Sigmoid colon (tissue), 4 donors: ENCODE data around the gene KDM6A.

Experiments
- POLR2A ChIP-seq, 2 donors: fragments of 450-650 bp; IDR thresholded peaks; one replicate each; pipeline ENCODE4 v1.6.1; 2016; ENCODE audit warnings: antibody characterized with exemption in 2 of 2, mild to moderate bottlenecking in 2 of 2, moderate library complexity in 2 of 2
- POLR2AphosphoS5 ChIP-seq, 4 donors: sonication (generic); formaldehyde crosslinking; IDR thresholded peaks; one replicate each; pipeline ENCODE4 v1.6.1; 2017; ENCODE audit warnings: antibody characterized with exemption in 4 of 4
- TF ChIP-seq, protein P1 (sequence below), 4 experiments: fragments of 450-650 bp in 3 of 4; fragments of 200-600 bp in 1 of 4; IDR thresholded peaks; one replicate each; pipeline ENCODE4 v1.5.1; 2016 to 2019; ENCODE audit warnings: antibody characterized with exemption in 4 of 4, mild to moderate bottlenecking in 3 of 4, moderate library complexity in 2 of 4

- no peak for TF ChIP-seq POLR2A (IDR thresholded peaks at IDR 0.05)
- TF ChIP-seq, protein P1, sequence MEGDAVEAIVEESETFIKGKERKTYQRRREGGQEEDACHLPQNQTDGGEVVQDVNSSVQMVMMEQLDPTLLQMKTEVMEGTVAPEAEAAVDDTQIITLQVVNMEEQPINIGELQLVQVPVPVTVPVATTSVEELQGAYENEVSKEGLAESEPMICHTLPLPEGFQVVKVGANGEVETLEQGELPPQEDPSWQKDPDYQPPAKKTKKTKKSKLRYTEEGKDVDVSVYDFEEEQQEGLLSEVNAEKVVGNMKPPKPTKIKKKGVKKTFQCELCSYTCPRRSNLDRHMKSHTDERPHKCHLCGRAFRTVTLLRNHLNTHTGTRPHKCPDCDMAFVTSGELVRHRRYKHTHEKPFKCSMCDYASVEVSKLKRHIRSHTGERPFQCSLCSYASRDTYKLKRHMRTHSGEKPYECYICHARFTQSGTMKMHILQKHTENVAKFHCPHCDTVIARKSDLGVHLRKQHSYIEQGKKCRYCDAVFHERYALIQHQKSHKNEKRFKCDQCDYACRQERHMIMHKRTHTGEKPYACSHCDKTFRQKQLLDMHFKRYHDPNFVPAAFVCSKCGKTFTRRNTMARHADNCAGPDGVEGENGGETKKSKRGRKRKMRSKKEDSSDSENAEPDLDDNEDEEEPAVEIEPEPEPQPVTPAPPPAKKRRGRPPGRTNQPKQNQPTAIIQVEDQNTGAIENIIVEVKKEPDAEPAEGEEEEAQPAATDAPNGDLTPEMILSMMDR (IDR thresholded peaks at IDR 0.05) = no peak
- no peak for TF ChIP-seq POLR2AphosphoS5 (IDR thresholded peaks at IDR 0.05)
Measured at GRCh38 chrX:45003085-45003484, 130.1 kb downstream of the KDM6A start.
